Measurements from ENCODE around the gene EPHB6. TPM values are rescaled to one million over a fixed set of nuclear protein-coding genes. Genes with fewer than 3 reads are reported as not detected.
A peak's percentile ranks its signal among the peaks of the same experiment; 100 is the strongest.

EPHB6 gene
- total RNA-seq, 2 experiments from 2014 or later = 9.5 to 11.0 TPM

DNA sequence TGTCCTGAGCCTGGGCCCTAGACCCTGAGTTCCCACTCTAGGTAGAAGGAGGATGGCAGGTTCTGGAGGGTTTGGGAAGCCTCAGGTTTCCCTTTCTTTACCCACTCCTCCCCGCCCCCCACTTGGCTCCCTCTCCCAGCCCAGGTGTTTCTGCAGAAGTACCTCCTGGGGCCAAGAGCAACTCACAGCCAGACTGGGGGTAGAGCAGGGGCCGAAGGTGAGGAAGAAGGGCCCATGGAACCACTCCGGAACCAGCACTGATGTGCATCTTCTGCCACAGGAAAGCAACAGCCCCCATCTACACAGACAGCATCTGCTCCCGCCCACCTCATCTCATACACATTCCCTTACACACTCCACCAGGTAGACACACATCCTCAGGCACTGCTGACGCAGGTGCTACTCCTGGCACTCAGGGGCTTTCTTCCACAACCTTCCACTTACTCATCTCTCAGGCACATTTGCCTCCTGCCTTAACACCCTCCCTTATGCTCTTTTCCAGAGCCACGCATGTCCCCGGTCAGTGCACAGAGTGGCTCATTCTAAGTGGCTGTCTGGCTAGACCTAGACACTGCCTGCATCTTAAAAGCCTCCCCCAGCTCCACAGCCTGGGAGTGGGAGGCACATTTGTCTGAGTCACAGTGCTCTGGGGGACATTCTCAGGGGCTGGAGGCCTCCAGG lies 1.8 kb downstream of the EPHB6 start:
- H3K4me1 Mint-ChIP-seq (ENCODE audit: low read depth) = peaks cover 16% of the 10 kb centered on the region
- H3K27ac Mint-ChIP-seq = no peak overlapping the region
- no peak for DNase-seq
- H3K27me3 Mint-ChIP-seq = no peaks in the 10 kb centered on the region
- CTCF ChIA-PET = interaction anchor here (1.1 to 2.9 kb wide), 3 partner anchors 9 to 24 kb away, joined by 4 to 18 read pairs (median 4); no protein-coding TSS in a partner anchor
- H3K4me3 Mint-ChIP-seq = peak overlapping the region; percentile 3
- POLR2A ChIA-PET = no interaction called here
- H3K9me3 Mint-ChIP-seq = no peaks in the 10 kb centered on the region
- no peaks in the 10 kb centered on the region for H3K36me3 Mint-ChIP-seq
- intact Hi-C loops (cut with micrococcal nuclease) = loop anchor here (5.0 kb wide), 1 partner anchor 534 kb away; no protein-coding TSS in a partner anchor

GRCh38 chr7:142857625-142858024 lies 2.7 kb downstream of the EPHB6 start:
- CTCF ChIA-PET = interaction anchor here (0.5 to 1.5 kb wide), 3 partner anchors 23 to 146 kb away, joined by 3 to 5 read pairs (median 3); no protein-coding TSS in a partner anchor
- intact Hi-C loops (cut with micrococcal nuclease) = loop anchor here (5.0 kb wide), 1 partner anchor 535 kb away; no protein-coding TSS in a partner anchor
- Mint-ChIP-seq H3K27ac (no peak overlapping the region), H3K27me3 (no peaks in the 10 kb centered on the region), H3K4me1 (ENCODE audit: low read depth) (peaks cover 16% of the 10 kb centered on the region), H3K4me3 (no peak overlapping the region), H3K36me3 (no peaks in the 10 kb centered on the region), H3K9me3 (no peaks in the 10 kb centered on the region)
- DNase-seq = no peak
- POLR2A ChIA-PET = no interaction called here

GRCh38 chr7:142859411-142859810 lies 4.5 kb downstream of the EPHB6 start:
- no peaks in the 10 kb centered on the region for H3K9me3 Mint-ChIP-seq
- peaks cover 11% of the 10 kb centered on the region for H3K4me1 Mint-ChIP-seq (ENCODE audit: low read depth)
- intact Hi-C loops (cut with micrococcal nuclease) = loop anchor here (5.0 kb wide), 1 partner anchor 537 kb away; no protein-coding TSS in a partner anchor
- no peaks in the 10 kb centered on the region for H3K27me3 Mint-ChIP-seq
- no peak overlapping the region for H3K27ac Mint-ChIP-seq
- no peak overlapping the region for H3K4me3 Mint-ChIP-seq
- ChIA-PET POLR2A (no interaction called here), CTCF (interaction anchor here (0.8 to 3.5 kb wide), 2 partner anchors 13 to 381 kb away, joined by 3 to 16 read pairs; no protein-coding TSS in a partner anchor)
- no peak for DNase-seq
- no peaks in the 10 kb centered on the region for H3K36me3 Mint-ChIP-seq

GRCh38 chr7:142859829-142860228 lies 5.0 kb downstream of the EPHB6 start:
- Mint-ChIP-seq H3K4me1 (ENCODE audit: low read depth) (peaks cover 11% of the 10 kb centered on the region), H3K4me3 (no peak overlapping the region), H3K9me3 (no peaks in the 10 kb centered on the region), H3K27ac (no peak overlapping the region), H3K36me3 (no peaks in the 10 kb centered on the region), H3K27me3 (no peaks in the 10 kb centered on the region)
- CTCF ChIA-PET = interaction anchor here (0.8 to 3.5 kb wide), 2 partner anchors 13 to 381 kb away, joined by 3 to 16 read pairs; no protein-coding TSS in a partner anchor
- no peak for DNase-seq
- POLR2A ChIA-PET = no interaction called here
- intact Hi-C loops (cut with micrococcal nuclease) = loop anchor here (5.0 kb wide), 1 partner anchor 538 kb away; no protein-coding TSS in a partner anchor

- no peaks in the 10 kb centered on the region for H3K36me3 Mint-ChIP-seq
- no peak overlapping the region for H3K27ac Mint-ChIP-seq
- POLR2A ChIA-PET = no interaction called here
- no peaks in the 10 kb centered on the region for H3K9me3 Mint-ChIP-seq
- CTCF ChIA-PET = interaction anchor here (0.7 to 3.5 kb wide), 3 partner anchors 12 to 32 kb away, joined by 3 to 16 read pairs (median 5); no protein-coding TSS in a partner anchor
- peaks cover 8% of the 10 kb centered on the region for H3K4me1 Mint-ChIP-seq (ENCODE audit: low read depth)
- no peak for DNase-seq
- no peak overlapping the region for H3K4me3 Mint-ChIP-seq
- H3K27me3 Mint-ChIP-seq = no peaks in the 10 kb centered on the region
- intact Hi-C loops (cut with micrococcal nuclease) = no loop called here
Observed at GRCh38 chr7:142860968-142861367, 6.1 kb downstream of the EPHB6 start.

DNA sequence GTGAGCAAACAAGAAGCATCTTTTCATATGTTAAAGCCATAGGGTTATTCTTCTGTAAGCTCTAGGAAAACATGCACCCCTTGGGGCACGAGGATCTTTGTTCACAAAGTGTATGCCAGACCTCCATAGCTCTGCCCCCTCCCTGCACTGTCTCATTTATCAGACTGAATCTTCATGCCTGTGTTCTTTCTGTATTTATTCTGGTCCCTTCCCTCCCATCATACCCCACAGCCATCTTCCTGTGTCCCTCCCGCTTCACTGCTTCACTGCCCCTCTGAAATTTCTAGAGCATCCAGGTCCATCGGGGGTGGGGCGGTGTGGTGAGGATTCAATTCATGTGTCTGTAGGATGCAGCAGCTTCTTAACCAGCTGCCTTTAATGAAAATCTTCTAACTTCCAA lies 7.5 kb downstream of the EPHB6 start:
- DNase-seq = no peak
- H3K9me3 Mint-ChIP-seq = no peaks in the 10 kb centered on the region
- no peaks in the 10 kb centered on the region for H3K36me3 Mint-ChIP-seq
- no peak overlapping the region for H3K4me3 Mint-ChIP-seq
- ChIA-PET CTCF (interaction anchor here (1.1 to 3.5 kb wide), 3 partner anchors 8 to 230 kb away, joined by 3 to 11 read pairs (median 5); no protein-coding TSS in a partner anchor), POLR2A (no interaction called here)
- no peaks in the 10 kb centered on the region for H3K27me3 Mint-ChIP-seq
- H3K27ac Mint-ChIP-seq = no peak overlapping the region
- H3K4me1 Mint-ChIP-seq (ENCODE audit: low read depth) = no peaks in the 10 kb centered on the region
- intact Hi-C loops (cut with micrococcal nuclease) = no loop called here

DNA sequence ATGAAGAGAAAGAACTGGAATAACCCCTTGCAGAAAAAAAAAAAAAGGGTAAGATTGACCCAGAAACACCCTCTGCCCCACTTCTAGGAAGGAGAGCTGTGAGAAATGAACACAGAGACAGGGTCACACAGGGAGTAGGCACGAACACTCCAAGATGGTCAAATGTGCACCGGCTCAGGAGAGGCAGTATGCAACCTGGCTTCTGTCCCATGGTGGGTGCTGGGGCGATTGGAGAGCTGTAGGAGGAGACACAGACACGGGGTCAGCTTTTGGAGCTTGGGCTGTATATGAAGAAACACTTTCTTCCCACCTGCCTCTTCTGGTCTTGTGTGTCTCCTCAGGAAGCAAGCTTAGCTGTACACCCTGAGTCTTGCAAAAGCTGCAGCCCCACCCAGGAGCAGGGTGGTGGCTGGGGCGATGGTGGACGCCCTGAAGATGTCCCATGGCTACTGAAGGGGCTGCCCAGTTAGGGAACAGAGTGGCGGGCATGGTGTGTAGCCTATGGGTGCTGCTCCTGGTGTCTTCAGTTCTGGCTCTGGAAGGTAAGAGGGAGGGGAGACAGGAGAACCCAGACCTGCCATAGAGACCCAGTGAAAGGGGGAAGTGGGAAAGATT lies 8.0 kb downstream of the EPHB6 start:
- no peaks in the 10 kb centered on the region for H3K9me3 Mint-ChIP-seq
- H3K36me3 Mint-ChIP-seq = no peaks in the 10 kb centered on the region
- POLR2A ChIA-PET = no interaction called here
- no peaks in the 10 kb centered on the region for H3K27me3 Mint-ChIP-seq
- H3K27ac Mint-ChIP-seq = no peak overlapping the region
- no peak for DNase-seq
- intact Hi-C loops (cut with micrococcal nuclease) = no loop called here
- no peak overlapping the region for H3K4me3 Mint-ChIP-seq
- CTCF ChIA-PET = interaction anchor here (1.1 to 3.5 kb wide), 3 partner anchors 9 to 230 kb away, joined by 3 to 11 read pairs (median 5); no protein-coding TSS in a partner anchor
- no peaks in the 10 kb centered on the region for H3K4me1 Mint-ChIP-seq (ENCODE audit: low read depth)

DNA sequence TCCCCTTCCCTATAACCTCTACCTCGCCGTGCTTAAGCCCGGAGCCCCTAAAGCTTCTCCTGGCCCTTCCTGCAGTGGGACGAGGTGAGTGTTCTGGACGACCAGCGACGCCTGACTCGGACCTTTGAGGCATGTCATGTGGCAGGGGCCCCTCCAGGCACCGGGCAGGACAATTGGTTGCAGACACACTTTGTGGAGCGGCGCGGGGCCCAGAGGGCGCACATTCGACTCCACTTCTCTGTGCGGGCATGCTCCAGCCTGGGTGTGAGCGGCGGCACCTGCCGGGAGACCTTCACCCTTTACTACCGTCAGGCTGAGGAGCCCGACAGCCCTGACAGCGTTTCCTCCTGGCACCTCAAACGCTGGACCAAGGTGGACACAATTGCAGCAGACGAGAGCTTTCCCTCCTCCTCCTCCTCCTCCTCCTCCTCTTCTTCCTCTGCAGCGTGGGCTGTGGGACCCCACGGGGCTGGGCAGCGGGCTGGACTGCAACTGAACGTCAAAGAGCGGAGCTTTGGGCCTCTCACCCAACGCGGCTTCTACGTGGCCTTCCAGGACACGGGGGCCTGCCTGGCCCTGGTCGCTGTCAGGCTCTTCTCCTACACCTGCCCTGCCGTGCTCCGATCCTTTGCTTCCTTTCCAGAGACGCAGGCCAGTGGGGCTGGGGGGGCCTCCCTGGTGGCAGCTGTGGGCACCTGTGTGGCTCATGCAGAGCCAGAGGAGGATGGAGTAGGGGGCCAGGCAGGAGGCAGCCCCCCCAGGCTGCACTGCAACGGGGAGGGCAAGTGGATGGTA lies 9.2 kb downstream of the EPHB6 start:
- no peak for DNase-seq
- no peaks in the 10 kb centered on the region for H3K36me3 Mint-ChIP-seq
- no peak overlapping the region for H3K27ac Mint-ChIP-seq
- no peak overlapping the region for H3K4me3 Mint-ChIP-seq
- no peaks in the 10 kb centered on the region for H3K4me1 Mint-ChIP-seq (ENCODE audit: low read depth)
- ChIA-PET POLR2A (no interaction called here), CTCF (interaction anchor here (0.7 to 3.5 kb wide), 3 partner anchors 10 to 138 kb away, joined by 3 to 11 read pairs (median 4); no protein-coding TSS in a partner anchor)
- H3K9me3 Mint-ChIP-seq = no peaks in the 10 kb centered on the region
- H3K27me3 Mint-ChIP-seq = no peaks in the 10 kb centered on the region
- intact Hi-C loops (cut with micrococcal nuclease) = no loop called here

- CTCF ChIA-PET = interaction anchor here (0.8 to 3.5 kb wide), 10 partner anchors 9 to 542 kb away, joined by 3 to 11 read pairs (median 4); no protein-coding TSS in a partner anchor
- POLR2A ChIA-PET = no interaction called here
Observed at GRCh38 chr7:142864980-142865747, 10.3 kb downstream of the EPHB6 start.

DNA sequence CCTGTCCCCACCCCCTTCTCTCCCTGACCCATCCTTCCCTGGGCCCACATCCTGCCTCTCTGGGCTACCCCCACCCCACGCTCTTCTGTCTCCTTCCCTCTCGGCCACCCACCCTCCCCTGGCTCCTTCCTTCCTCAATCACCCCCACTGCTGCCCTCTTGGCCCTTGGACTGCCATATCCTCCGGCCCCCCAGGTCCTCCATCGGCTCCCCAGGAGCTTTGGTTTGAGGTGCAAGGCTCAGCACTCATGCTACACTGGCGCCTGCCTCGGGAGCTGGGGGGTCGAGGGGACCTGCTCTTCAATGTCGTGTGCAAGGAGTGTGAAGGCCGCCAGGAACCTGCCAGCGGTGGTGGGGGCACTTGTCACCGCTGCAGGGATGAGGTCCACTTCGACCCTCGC lies 10.9 kb downstream of the EPHB6 start:
- ChIA-PET CTCF (interaction anchor here (0.6 to 1.9 kb wide), 15 partner anchors 10 to 545 kb away, joined by 3 to 8 read pairs (median 4); partner anchors contain the start of gene EPHB6), POLR2A (no interaction called here)
- H3K4me1 Mint-ChIP-seq (ENCODE audit: low read depth) = no peaks in the 10 kb centered on the region
- no peak for DNase-seq
- no peak overlapping the region for H3K27ac Mint-ChIP-seq
- intact Hi-C loops (cut with micrococcal nuclease) = no loop called here
- no peaks in the 10 kb centered on the region for H3K27me3 Mint-ChIP-seq
- no peaks in the 10 kb centered on the region for H3K9me3 Mint-ChIP-seq
- H3K36me3 Mint-ChIP-seq = peaks cover 3% of the 10 kb centered on the region
- no peak overlapping the region for H3K4me3 Mint-ChIP-seq

More at GRCh38 chr7:142864980-142865747, 10.3 kb downstream of the EPHB6 start:
- no peaks in the 10 kb centered on the region for H3K27me3 Mint-ChIP-seq
- intact Hi-C loops (cut with micrococcal nuclease) = no loop called here
- H3K36me3 Mint-ChIP-seq = peaks cover 3% of the 10 kb centered on the region
- H3K4me1 Mint-ChIP-seq (ENCODE audit: low read depth) = no peaks in the 10 kb centered on the region
- no peak overlapping the region for H3K27ac Mint-ChIP-seq
- H3K4me3 Mint-ChIP-seq = no peak overlapping the region
- no peak for DNase-seq
- H3K9me3 Mint-ChIP-seq = no peaks in the 10 kb centered on the region

DNA sequence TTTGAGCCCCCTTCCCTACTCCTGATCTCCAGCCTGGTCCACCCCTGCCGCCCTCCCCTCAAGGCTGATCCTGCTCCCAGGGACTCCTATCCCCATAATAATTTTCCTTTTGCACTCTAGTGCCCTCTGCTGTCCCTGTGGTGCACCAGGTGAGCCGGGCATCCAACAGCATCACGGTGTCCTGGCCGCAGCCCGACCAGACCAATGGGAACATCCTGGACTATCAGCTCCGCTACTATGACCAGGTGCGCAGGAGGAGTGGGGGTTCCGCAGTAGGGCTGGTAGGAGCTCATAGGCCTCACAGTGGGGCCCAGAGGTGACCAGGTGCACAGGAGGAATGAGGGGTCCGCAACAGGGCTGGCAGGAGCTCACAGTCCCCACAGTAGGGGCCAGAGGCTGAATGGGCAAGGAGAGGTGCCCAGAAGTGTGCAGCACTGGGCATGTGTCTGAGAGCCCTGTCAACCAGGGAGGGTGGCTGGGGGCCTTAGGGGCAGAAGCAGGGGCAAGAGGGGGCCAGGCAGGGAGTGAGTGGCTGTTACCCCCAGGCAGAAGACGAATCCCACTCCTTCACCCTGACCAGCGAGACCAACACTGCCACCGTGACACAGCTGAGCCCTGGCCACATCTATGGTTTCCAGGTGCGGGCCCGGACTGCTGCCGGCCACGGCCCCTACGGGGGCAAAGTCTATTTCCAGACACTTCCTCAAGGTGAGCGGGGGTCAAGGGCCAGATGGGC lies 11.7 kb downstream of the EPHB6 start:
- H3K36me3 Mint-ChIP-seq = peaks cover 3% of the 10 kb centered on the region
- H3K9me3 Mint-ChIP-seq = no peaks in the 10 kb centered on the region
- H3K27me3 Mint-ChIP-seq = no peaks in the 10 kb centered on the region
- DNase-seq = peak; percentile 36
- H3K4me1 Mint-ChIP-seq (ENCODE audit: low read depth) = no peaks in the 10 kb centered on the region
- CTCF ChIA-PET = interaction anchor here (0.6 to 1.9 kb wide), 19 partner anchors 11 to 563 kb away, joined by 3 to 8 read pairs (median 4); partner anchors contain the start of gene EPHB6
- no peak overlapping the region for H3K4me3 Mint-ChIP-seq
- intact Hi-C loops (cut with micrococcal nuclease) = no loop called here
- POLR2A ChIA-PET = no interaction called here
- H3K27ac Mint-ChIP-seq = no peak overlapping the region

Measured in activated CD4-positive, alpha-beta memory T cell treated with anti-CD3 and anti-CD28 coated beads for 36 hours (primary cell).